Measurements from ENCODE around the gene ATRN.

GRCh38 chr20:3613821-3614440 lies 143.1 kb downstream of the ATRN start:
- TF ChIP-seq RAD21 (IDR thresholded peaks at IDR 0.05 in 1 of 2, conservative IDR thresholded peaks at IDR 0.05 in 1 of 2; ENCODE audit: low read depth in 2 of 2, low read length in 2 of 2) (no peak), RFX5 (IDR thresholded peaks at IDR 0.05; ENCODE audit: borderline replicate concordance, low read depth, low read length) (no peak), CTCF (IDR thresholded peaks at IDR 0.05; ENCODE audit: control extremely low read depth in 1 of 3, insufficient read depth in 1 of 3, low read depth in 1 of 3, low read length in 3 of 3) (no peak), SIN3A (conservative IDR thresholded peaks at IDR 0.05 in 1 of 2, IDR thresholded peaks at IDR 0.05 in 1 of 2; ENCODE audit: low read depth in 1 of 2, low read length in 2 of 2) (no peak), ZNF274 (IDR thresholded peaks at IDR 0.05; ENCODE audit: borderline replicate concordance, extremely low read depth, low read length) (no peak), BACH1 (IDR thresholded peaks at IDR 0.05; ENCODE audit: low read length) (no peak), E2F6 (IDR thresholded peaks at IDR 0.05) (no peak), EZH2 (IDR thresholded peaks at IDR 0.05; ENCODE audit: low read depth, low read length, severe bottlenecking) (no peak), POLR2AphosphoS5 (IDR thresholded peaks at IDR 0.05; ENCODE audit: low read depth, low read length) (no peak), TAF1 (IDR thresholded peaks at IDR 0.05; ENCODE audit: low read depth, low read length) (no peak), CEBPB (IDR thresholded peaks at IDR 0.05; ENCODE audit: low read depth, low read length) (no peak)

Data from H1 (cell line).